ENCODE data around the gene ARFGEF3.

The ARFGEF3 gene

GRCh38 chr6:138182939-138183789 is 21.4 kb downstream of the ARFGEF3 start:
- Histone ChIP-seq H3K79me1 (replicated peaks; ENCODE audit: low read length, poor library complexity, severe bottlenecking) (no peaks in the 10 kb centered on the region), H4K91ac (ENCODE audit: low read length) (no peak overlapping the region), H2BK12ac (ENCODE audit: low read length in 2 of 2) (peak overlapping the region in 1 of 2 experiments; percentile 37), H2AK5ac (ENCODE audit: low read length, severe bottlenecking) (no peak overlapping the region), H3K27me3 (ENCODE audit: control insufficient read depth in 1 of 2, insufficient read depth in 1 of 2, low read length in 2 of 2) (peaks cover 0 to 15% of the 10 kb centered on the region in 2 experiments), H2BK5ac (ENCODE audit: low read depth, low read length, poor library complexity, severe bottlenecking) (no peak overlapping the region), H3K36me3 (ENCODE audit: control insufficient read depth in 1 of 2, insufficient read depth in 2 of 2, low read depth in 1 of 2, low read length in 2 of 2) (no peaks in the 10 kb centered on the region), H2AFZ (ENCODE audit: low read depth, low read length) (no peak overlapping the region), H3K4ac (ENCODE audit: low read depth in 1 of 2, low read length in 2 of 2) (no peak overlapping the region), H3K4me2 (ENCODE audit: low read length, poor library complexity, severe bottlenecking) (no peak overlapping the region), H3K9me3 (ENCODE audit: control insufficient read depth, low read length) (peaks cover 10% of the 10 kb centered on the region), H2BK120ac (ENCODE audit: low read depth, low read length) (no peak overlapping the region), H3K4me3 (ENCODE audit: insufficient read depth in 1 of 2, low read depth in 1 of 2, low read length in 2 of 2) (no peak overlapping the region), H3K18ac (ENCODE audit: low read depth in 1 of 2, low read length in 2 of 2) (no peak overlapping the region), H3K4me1 (ENCODE audit: control insufficient read depth, insufficient read depth, low read depth, low read length) (no peaks in the 10 kb centered on the region), H4K8ac (ENCODE audit: low read length) (no peak overlapping the region), H3K14ac (ENCODE audit: low read length in 2 of 2) (peak overlapping the region in 1 of 2 experiments; percentile 11), H3K27ac (ENCODE audit: low read length, poor library complexity, severe bottlenecking) (no peak overlapping the region), H3K23ac (ENCODE audit: low read length in 2 of 2) (no peak overlapping the region), H3K9ac (ENCODE audit: low read length) (no peak overlapping the region), H2BK15ac (ENCODE audit: low read depth, poor library complexity, severe bottlenecking) (no peak overlapping the region)
- DNase-seq = no peak
- 70% methylated on average over 7 of the region's 8 CpGs for WGBS

DNA sequence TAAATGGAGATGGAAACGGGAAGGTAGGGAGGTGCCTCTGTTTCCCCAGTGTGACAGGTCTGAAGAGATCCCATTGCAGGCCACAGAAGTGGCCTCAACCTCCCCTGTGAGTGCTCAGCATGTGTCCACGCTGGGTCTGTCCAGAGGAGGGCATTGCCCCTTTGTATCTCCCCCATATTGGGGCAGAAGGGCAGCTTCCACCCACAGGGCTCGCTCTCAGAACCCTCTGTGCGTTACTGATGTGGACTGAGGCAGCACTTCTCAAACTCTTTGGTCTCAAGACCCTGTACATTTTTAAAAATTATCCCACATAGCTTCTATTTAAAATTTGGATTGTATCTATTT is 22.0 kb downstream of the ARFGEF3 start:
- Histone ChIP-seq H3K4ac (ENCODE audit: low read depth in 1 of 2, low read length in 2 of 2) (no peak overlapping the region), H4K8ac (ENCODE audit: low read length) (no peak overlapping the region), H2AFZ (ENCODE audit: low read depth, low read length) (no peak overlapping the region), H3K36me3 (ENCODE audit: control insufficient read depth in 1 of 2, insufficient read depth in 2 of 2, low read depth in 1 of 2, low read length in 2 of 2) (no peaks in the 10 kb centered on the region), H3K4me2 (ENCODE audit: low read length, poor library complexity, severe bottlenecking) (no peak overlapping the region), H2AK5ac (ENCODE audit: low read length, severe bottlenecking) (no peak overlapping the region), H2BK15ac (ENCODE audit: low read depth, poor library complexity, severe bottlenecking) (no peak overlapping the region), H3K4me3 (ENCODE audit: insufficient read depth in 1 of 2, low read depth in 1 of 2, low read length in 2 of 2) (no peak overlapping the region), H3K9ac (ENCODE audit: low read length) (no peak overlapping the region), H3K14ac (ENCODE audit: low read length in 2 of 2) (peak overlapping the region in 1 of 2 experiments; percentile 11), H2BK5ac (ENCODE audit: low read depth, low read length, poor library complexity, severe bottlenecking) (no peak overlapping the region), H3K79me1 (replicated peaks; ENCODE audit: low read length, poor library complexity, severe bottlenecking) (no peaks in the 10 kb centered on the region), H3K27ac (ENCODE audit: low read length, poor library complexity, severe bottlenecking) (no peak overlapping the region), H3K27me3 (ENCODE audit: control insufficient read depth in 1 of 2, insufficient read depth in 1 of 2, low read length in 2 of 2) (peaks cover 0 to 21% of the 10 kb centered on the region in 2 experiments), H4K91ac (ENCODE audit: low read length) (no peak overlapping the region), H3K9me3 (ENCODE audit: control insufficient read depth, low read length) (peaks cover 4% of the 10 kb centered on the region), H3K18ac (ENCODE audit: low read depth in 1 of 2, low read length in 2 of 2) (no peak overlapping the region), H3K23ac (ENCODE audit: low read length in 2 of 2) (no peak overlapping the region), H2BK12ac (ENCODE audit: low read length in 2 of 2) (no peak overlapping the region), H2BK120ac (ENCODE audit: low read depth, low read length) (no peak overlapping the region), H3K4me1 (ENCODE audit: control insufficient read depth, insufficient read depth, low read depth, low read length) (no peaks in the 10 kb centered on the region)
- WGBS = 75% methylated on average over 4 of the region's 4 CpGs
- no peak for DNase-seq

GRCh38 chr6:138184230-138184629 is 22.5 kb downstream of the ARFGEF3 start:
- Histone ChIP-seq H3K9ac (ENCODE audit: low read length) (no peak overlapping the region), H3K79me1 (replicated peaks; ENCODE audit: low read length, poor library complexity, severe bottlenecking) (no peaks in the 10 kb centered on the region), H3K18ac (ENCODE audit: low read depth in 1 of 2, low read length in 2 of 2) (no peak overlapping the region), H3K9me3 (ENCODE audit: control insufficient read depth, low read length) (no peaks in the 10 kb centered on the region), H2BK5ac (ENCODE audit: low read depth, low read length, poor library complexity, severe bottlenecking) (no peak overlapping the region), H3K4ac (ENCODE audit: low read depth in 1 of 2, low read length in 2 of 2) (no peak overlapping the region), H2BK120ac (ENCODE audit: low read depth, low read length) (no peak overlapping the region), H2AK5ac (ENCODE audit: low read length, severe bottlenecking) (no peak overlapping the region), H3K4me3 (ENCODE audit: insufficient read depth in 1 of 2, low read depth in 1 of 2, low read length in 2 of 2) (no peak overlapping the region), H4K91ac (ENCODE audit: low read length) (no peak overlapping the region), H3K23ac (ENCODE audit: low read length in 2 of 2) (no peak overlapping the region), H3K14ac (ENCODE audit: low read length in 2 of 2) (no peak overlapping the region), H3K36me3 (ENCODE audit: control insufficient read depth in 1 of 2, insufficient read depth in 2 of 2, low read depth in 1 of 2, low read length in 2 of 2) (no peaks in the 10 kb centered on the region), H3K4me1 (ENCODE audit: control insufficient read depth, insufficient read depth, low read depth, low read length) (no peaks in the 10 kb centered on the region), H2AFZ (ENCODE audit: low read depth, low read length) (no peak overlapping the region), H3K4me2 (ENCODE audit: low read length, poor library complexity, severe bottlenecking) (no peak overlapping the region), H4K8ac (ENCODE audit: low read length) (no peak overlapping the region), H2BK12ac (ENCODE audit: low read length in 2 of 2) (no peak overlapping the region), H3K27ac (ENCODE audit: low read length, poor library complexity, severe bottlenecking) (no peak overlapping the region), H2BK15ac (ENCODE audit: low read depth, poor library complexity, severe bottlenecking) (no peak overlapping the region), H3K27me3 (ENCODE audit: control insufficient read depth in 1 of 2, insufficient read depth in 1 of 2, low read length in 2 of 2) (peaks cover 0 to 23% of the 10 kb centered on the region in 2 experiments)
- WGBS = 76% methylated on average over 3 of the region's 3 CpGs
- no peak for DNase-seq

GRCh38 chr6:138187156-138187555 is 25.4 kb downstream of the ARFGEF3 start:
- H2AK5ac ChIP-seq (ENCODE audit: low read length, severe bottlenecking) = no peak overlapping the region
- H3K14ac ChIP-seq (ENCODE audit: low read length in 2 of 2) = no peak overlapping the region
- no peak overlapping the region for H3K23ac ChIP-seq (ENCODE audit: low read length in 2 of 2)
- no peak overlapping the region for H3K27ac ChIP-seq (ENCODE audit: low read length, poor library complexity, severe bottlenecking)
- no peak overlapping the region for H3K9ac ChIP-seq (ENCODE audit: low read length)
- no peak overlapping the region for H3K4ac ChIP-seq (ENCODE audit: low read depth in 1 of 2, low read length in 2 of 2)
- H3K18ac ChIP-seq (ENCODE audit: low read depth in 1 of 2, low read length in 2 of 2) = no peak overlapping the region
- H3K9me3 ChIP-seq (ENCODE audit: control insufficient read depth, low read length) = no peaks in the 10 kb centered on the region
- no peak overlapping the region for H4K91ac ChIP-seq (ENCODE audit: low read length)
- peaks cover 4 to 36% of the 10 kb centered on the region in 2 experiments for H3K27me3 ChIP-seq (ENCODE audit: control insufficient read depth in 1 of 2, insufficient read depth in 1 of 2, low read length in 2 of 2)
- no peak overlapping the region for H2BK120ac ChIP-seq (ENCODE audit: low read depth, low read length)
- no peak overlapping the region for H2BK12ac ChIP-seq (ENCODE audit: low read length in 2 of 2)
- no peaks in the 10 kb centered on the region for H3K4me1 ChIP-seq (ENCODE audit: control insufficient read depth, insufficient read depth, low read depth, low read length)
- H3K4me3 ChIP-seq (ENCODE audit: insufficient read depth in 1 of 2, low read depth in 1 of 2, low read length in 2 of 2) = no peak overlapping the region
- no peak overlapping the region for H4K8ac ChIP-seq (ENCODE audit: low read length)
- H3K36me3 ChIP-seq (ENCODE audit: control insufficient read depth in 1 of 2, insufficient read depth in 2 of 2, low read depth in 1 of 2, low read length in 2 of 2) = no peaks in the 10 kb centered on the region
- H2BK5ac ChIP-seq (ENCODE audit: low read depth, low read length, poor library complexity, severe bottlenecking) = no peak overlapping the region
- no peak for DNase-seq
- H2BK15ac ChIP-seq (ENCODE audit: low read depth, poor library complexity, severe bottlenecking) = peak overlapping the region; percentile 53
- 82% methylated on average over 4 of the region's 4 CpGs for WGBS
- no peaks in the 10 kb centered on the region for H3K79me1 ChIP-seq (replicated peaks; ENCODE audit: low read length, poor library complexity, severe bottlenecking)
- H3K4me2 ChIP-seq (ENCODE audit: low read length, poor library complexity, severe bottlenecking) = no peak overlapping the region
- H2AFZ ChIP-seq (ENCODE audit: low read depth, low read length) = no peak overlapping the region
